Measurements from ENCODE around the gene CPSF4L. TPM values are rescaled to one million over a fixed set of nuclear protein-coding genes. Genes with fewer than 3 reads are reported as not detected.

CPSF4L gene
- total and polyA plus RNA-seq, 12 donors: not detected

GRCh38 chr17:73234736-73235135 lies 26.9 kb downstream of the CPSF4L start:
- no peak for DNase-seq
- Histone ChIP-seq H3K4me1 (replicated peaks in 1 of 2) (peaks cover 9 to 33% of the 10 kb centered on the region in 2 donors), H3K27me3 (no peaks in the 10 kb centered on the region), H3K9me3 (replicated peaks in 1 of 3) (no peaks in the 10 kb centered on the region), H3K4me3 (no peak overlapping the region), H3K27ac (no peak overlapping the region), H3K36me3 (replicated peaks in 1 of 2) (peaks cover 0 to 19% of the 10 kb centered on the region in 2 donors)
- TF ChIP-seq POLR2A (IDR thresholded peaks at IDR 0.05): no peak
- TF ChIP-seq, protein P1, sequence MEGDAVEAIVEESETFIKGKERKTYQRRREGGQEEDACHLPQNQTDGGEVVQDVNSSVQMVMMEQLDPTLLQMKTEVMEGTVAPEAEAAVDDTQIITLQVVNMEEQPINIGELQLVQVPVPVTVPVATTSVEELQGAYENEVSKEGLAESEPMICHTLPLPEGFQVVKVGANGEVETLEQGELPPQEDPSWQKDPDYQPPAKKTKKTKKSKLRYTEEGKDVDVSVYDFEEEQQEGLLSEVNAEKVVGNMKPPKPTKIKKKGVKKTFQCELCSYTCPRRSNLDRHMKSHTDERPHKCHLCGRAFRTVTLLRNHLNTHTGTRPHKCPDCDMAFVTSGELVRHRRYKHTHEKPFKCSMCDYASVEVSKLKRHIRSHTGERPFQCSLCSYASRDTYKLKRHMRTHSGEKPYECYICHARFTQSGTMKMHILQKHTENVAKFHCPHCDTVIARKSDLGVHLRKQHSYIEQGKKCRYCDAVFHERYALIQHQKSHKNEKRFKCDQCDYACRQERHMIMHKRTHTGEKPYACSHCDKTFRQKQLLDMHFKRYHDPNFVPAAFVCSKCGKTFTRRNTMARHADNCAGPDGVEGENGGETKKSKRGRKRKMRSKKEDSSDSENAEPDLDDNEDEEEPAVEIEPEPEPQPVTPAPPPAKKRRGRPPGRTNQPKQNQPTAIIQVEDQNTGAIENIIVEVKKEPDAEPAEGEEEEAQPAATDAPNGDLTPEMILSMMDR (IDR thresholded peaks at IDR 0.05): no peak
- intact Hi-C loops (cut with DNase I): loop anchor here (5.0 kb wide), 2 partner anchors 37 to 507 kb away; no protein-coding TSS in a partner anchor
- WGBS, 4 donors: 89 to 93% (median 93%) methylated on average over 10 of the region's 10 CpGs

GRCh38 chr17:73232587-73233373 lies 28.9 kb downstream of the CPSF4L start:
- Histone ChIP-seq H3K27ac (peak overlapping the region in 4 of 5 donors; percentile 46 to 85 (median 69)), H3K9me3 (replicated peaks in 1 of 3) (no peaks in the 10 kb centered on the region), H3K4me1 (replicated peaks in 1 of 2) (peaks cover 15 to 41% of the 10 kb centered on the region in 2 donors), H3K4me3 (peak overlapping the region; percentile 39 to 96 (median 96)), H3K36me3 (replicated peaks in 1 of 2) (peaks cover 0 to 19% of the 10 kb centered on the region in 2 donors), H3K27me3 (no peaks in the 10 kb centered on the region)
- intact Hi-C loops (cut with DNase I): loop anchor here in 1 of 2 donors (5.0 kb wide), 1 partner anchor 35 kb away; no protein-coding TSS in a partner anchor
- 0 to 1% (median 1%) methylated on average over 30 to 48 of the region's 48 CpGs for WGBS, 4 donors
- TF ChIP-seq, protein P1 (IDR thresholded peaks at IDR 0.05): no peak
- no peak for TF ChIP-seq POLR2A (IDR thresholded peaks at IDR 0.05)
- peak; percentile 29 to 67 (median 42) for DNase-seq

DNA sequence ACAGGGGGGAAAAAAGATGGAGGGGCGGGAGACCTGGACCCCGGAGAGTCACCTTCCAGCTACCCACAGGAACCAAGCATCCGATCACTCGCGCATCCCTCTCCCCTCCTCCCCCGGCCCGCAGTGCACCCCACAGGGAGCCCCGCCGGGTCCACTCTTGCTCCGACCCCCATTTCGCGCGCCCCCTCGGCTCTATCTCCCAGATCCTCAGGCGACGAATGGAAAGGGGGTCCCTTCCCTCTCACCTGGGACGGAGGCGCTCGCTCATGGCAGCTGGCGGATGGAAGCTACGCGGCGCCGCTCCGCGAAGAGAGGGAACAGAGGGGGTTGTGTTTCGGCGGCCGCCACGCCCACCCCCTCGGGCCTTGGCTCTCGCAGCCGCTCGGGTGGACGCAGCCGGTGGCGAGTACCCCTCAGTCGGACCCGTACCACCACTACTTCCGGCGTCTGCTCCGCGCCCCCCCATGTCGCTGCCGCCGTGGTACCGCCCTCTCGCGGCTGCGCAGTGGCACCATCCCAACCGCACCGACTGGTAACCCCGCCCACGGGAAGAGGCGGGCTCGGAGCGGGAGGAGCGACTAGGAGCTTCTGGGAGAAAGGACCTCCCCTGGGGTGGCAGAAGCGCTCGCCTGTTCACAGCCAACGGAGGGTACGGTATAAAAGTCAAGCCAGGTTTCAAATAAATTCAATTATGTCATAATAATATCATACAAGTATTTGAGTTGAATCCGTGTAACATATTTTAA lies 29.7 kb downstream of the CPSF4L start:
- H3K4me3 ChIP-seq: peak overlapping the region; percentile 39 to 96 (median 96)
- peaks cover 15 to 49% of the 10 kb centered on the region in 2 donors for H3K4me1 ChIP-seq (replicated peaks in 1 of 2)
- DNase-seq: peak; percentile 94 to 96 (median 95)
- no peaks in the 10 kb centered on the region for H3K9me3 ChIP-seq (replicated peaks in 1 of 3)
- peak in 1 of 2 donors; percentile 79 for TF ChIP-seq POLR2A (IDR thresholded peaks at IDR 0.05)
- TF ChIP-seq, protein P1 (IDR thresholded peaks at IDR 0.05): peak; percentile 34 to 55 (median 46)
- 0 to 1% (median 0%) methylated on average over 11 to 63 of the region's 63 CpGs for WGBS, 4 donors
- intact Hi-C loops (cut with DNase I): loop anchor here in 1 of 2 donors (5.0 kb wide), 1 partner anchor 35 kb away; no protein-coding TSS in a partner anchor
- H3K36me3 ChIP-seq (replicated peaks in 1 of 2): peaks cover 0 to 17% of the 10 kb centered on the region in 2 donors
- H3K27me3 ChIP-seq: no peaks in the 10 kb centered on the region
- peak overlapping the region in 4 of 5 donors; percentile 46 to 85 (median 69) for H3K27ac ChIP-seq

DNA sequence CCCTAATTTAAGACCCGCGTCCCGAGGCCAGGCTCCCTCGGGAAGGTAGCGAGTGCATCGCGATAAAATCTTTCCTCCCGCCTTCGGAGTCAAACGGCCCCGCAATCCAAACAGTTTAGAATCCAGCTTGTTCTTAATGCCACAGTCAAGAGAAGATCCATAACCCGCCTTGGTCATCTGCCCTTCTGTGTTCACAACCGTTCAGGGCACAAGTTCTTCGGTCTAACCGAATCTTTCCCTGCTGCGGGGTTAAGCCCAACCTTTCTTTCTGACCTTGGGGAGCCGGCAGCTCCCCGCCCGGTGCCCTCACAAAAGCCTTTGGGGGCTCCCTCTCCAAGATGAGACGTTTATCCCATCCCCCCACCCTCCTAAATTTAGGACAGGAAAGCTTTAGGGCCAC lies 30.3 kb downstream of the CPSF4L start:
- Histone ChIP-seq H3K9me3 (replicated peaks in 1 of 3) (no peaks in the 10 kb centered on the region), H3K4me3 (peak overlapping the region; percentile 39 to 96 (median 96)), H3K4me1 (replicated peaks in 1 of 2) (peaks cover 15 to 55% of the 10 kb centered on the region in 2 donors), H3K36me3 (replicated peaks in 1 of 2) (peaks cover 0 to 11% of the 10 kb centered on the region in 2 donors), H3K27ac (peak overlapping the region in 3 of 5 donors; percentile 62 to 85 (median 76)), H3K27me3 (no peaks in the 10 kb centered on the region)
- peak in 3 of 7 donors; percentile 17 to 52 (median 29) for DNase-seq
- 0 to 1% (median 1%) methylated on average over 20 of the region's 20 CpGs for WGBS, 4 donors
- intact Hi-C loops (cut with DNase I): loop anchor here in 1 of 2 donors (5.0 kb wide), 1 partner anchor 34 kb away; no protein-coding TSS in a partner anchor
- TF ChIP-seq, protein P1 (IDR thresholded peaks at IDR 0.05): no peak
- no peak for TF ChIP-seq POLR2A (IDR thresholded peaks at IDR 0.05)

Measured in adrenal gland (tissue), 12 donors.